GM04503 (cell line): ENCODE results near the gene PTPN3.

Experiments
- DNase-seq: peaks from one replicate; pipeline ENCODE4 v3.0.0-alpha.2; 2012; ENCODE audit warnings: low read depth

The PTPN3 gene

DNA sequence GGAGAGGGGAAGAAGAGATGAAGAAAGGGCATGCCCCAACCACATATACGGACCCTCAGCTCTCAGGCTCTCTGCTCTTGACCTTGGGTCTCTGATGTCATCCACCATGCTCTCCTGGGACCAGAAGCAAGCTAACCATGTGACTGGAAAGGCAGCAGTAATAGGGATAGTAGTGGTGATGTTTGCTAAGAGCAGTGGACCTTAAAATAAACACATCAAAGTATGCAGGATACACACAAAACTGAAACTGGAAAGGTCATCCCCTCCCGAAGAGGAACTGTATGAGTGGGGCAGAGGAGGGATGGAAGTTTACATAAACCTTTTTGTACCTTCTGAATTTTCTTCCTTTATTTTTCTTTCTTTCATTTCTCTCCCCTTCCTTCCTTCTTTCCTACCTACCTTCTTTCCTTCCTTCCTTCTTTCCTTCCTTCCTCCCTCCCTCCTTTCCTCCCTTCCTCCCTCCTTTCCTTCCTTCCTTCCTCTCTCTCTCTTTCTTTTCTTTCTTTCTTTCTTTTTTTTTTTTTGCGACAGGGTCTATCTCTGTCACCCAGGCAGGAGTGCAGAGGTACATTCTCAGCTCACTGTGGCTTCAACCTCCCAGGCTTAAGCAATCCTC lies 8.1 kb upstream of the PTPN3 start:
- no peak for DNase-seq

GRCh38 chr9:109504689-109505088 lies 6.6 kb upstream of the PTPN3 start:
- DNase-seq = no peak

DNA sequence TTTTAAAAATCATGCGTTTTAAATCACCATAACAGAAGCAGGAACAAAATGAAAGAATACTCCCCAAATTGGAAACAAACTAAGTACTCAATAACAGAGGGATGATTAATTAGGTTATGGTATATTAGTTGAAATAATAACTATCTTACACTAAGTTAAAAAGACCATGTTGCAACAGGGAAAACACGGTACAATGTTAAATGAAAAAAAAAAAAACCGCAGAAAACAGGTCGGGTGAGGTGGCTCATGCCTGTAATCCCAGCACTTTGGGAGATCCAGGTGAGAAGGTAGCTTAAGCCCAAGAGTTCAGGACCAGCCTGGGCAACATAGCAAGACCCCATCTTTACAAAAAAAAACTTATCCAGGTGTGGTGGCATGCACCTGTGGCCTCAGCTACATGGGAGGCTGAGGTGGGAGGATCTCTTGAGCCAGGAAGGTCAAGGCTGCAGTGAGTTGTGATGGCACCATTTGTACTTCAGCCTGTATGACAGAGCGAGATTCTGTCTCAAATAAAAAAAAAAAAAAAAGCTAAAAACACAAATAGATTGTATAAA lies 2.4 kb upstream of the PTPN3 start:
- DNase-seq = no peak

DNA sequence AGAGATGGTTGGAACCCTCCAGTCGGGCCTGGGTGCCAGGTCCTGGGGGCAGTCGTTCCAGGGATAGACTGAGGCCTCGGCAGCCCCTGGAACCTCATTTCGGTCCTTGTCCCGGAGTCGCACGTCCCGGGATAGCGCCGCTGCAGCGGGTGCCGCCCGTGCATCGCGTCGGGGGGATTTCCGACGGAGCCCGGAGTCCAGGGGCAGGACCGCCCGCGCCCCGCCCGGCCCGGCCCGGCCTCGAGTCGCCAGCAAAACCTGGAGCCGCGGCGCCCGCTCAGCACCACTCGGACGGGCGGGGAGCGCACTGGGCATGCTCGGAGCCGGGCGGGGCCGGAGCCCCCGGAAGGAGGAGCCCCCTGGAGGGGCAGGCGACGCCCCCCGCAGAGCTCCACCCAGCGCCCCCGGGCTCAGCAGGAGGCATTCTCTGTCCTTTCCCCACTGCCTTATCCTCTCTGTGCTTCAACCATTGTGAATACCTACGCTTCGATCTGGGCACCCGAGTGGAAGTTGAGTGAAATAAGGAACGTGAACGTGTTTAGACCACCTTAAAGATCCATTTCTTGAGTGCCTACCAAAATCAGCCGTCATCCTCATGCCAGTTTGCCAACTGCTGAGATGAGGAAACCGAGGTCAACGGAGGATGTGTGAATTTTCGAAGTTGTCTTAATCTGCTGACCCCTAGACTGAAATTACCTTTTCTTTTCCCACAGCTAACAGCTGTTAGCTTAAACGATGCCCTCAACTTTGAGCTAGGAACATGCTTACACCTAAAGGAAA lies 1.7 kb upstream of the PTPN3 start:
- no peak for DNase-seq

DNA sequence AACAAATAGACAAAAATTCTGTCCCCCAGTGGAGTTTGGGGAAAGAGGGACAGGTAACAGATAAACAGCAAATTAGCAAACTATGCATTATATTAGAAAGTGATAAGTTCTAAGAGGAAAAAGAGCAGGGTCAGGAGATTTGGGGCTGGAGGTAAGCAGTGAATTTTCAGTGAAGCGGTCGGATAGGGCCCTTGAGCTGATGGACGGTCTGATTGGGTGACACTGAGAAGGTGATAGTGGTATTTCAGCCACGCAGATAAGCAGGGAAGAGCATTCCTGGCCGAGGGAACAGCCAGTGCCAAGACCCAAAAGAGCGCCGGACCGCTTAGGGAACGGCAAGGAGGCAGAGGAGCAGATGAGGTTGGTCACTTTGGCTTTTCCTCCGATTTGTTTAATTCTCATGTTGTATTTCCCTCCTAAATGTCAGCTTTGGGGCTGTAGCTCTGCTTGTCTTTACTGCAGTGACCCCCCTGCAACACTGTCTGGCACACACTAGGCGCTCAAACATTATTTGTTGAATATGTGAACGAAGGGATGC lies 1.1 kb upstream of the PTPN3 start:
- no peak for DNase-seq

DNA sequence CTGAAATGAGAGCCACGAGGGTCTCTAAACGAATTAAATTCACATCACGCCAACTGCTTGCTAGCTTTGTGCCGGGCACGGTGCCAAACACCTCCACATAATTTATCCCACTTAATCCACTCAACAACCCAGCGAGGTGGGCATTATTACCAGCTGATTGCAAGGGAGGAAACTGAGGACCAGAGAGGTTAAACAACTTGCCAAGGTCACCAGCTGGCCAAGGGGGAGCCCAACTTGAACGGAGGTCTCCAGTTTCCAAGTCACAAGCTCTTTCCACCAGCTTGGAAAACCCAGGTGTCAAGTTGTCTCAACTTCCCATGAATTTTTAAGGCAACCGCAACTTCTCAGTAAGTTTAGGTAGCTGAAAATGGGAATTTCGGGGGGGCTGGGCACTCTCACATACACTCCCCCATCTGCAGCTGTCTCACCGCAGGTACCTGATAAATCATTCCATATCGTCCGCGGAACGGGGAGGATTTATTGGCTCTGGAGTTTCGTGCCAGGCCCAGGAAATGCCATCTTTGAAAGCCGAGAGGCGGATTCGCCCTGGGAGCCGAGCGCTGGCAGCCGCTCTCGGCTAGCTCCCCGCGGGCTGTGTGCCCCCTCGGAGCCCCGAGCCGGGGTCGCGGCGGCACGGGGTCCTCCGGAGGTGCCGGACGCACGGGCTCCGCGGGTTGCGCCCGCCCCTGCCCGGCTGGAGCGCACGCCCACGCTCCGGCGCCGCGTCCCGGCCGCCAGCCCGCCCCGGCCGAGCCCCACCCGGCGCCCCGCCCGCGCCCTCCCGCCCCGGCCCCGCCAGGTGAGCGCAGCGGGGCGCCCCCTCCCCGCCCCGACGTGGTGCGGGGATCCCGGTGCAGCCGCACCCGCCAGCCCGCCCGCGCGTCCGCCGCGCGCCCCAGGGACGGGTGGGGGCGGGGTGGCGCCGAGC lies 617 bp downstream of the PTPN3 start:
- DNase-seq = no peak

GRCh38 chr9:109496841-109497225 lies 1.3 kb downstream of the PTPN3 start:
- DNase-seq = no peak

DNA sequence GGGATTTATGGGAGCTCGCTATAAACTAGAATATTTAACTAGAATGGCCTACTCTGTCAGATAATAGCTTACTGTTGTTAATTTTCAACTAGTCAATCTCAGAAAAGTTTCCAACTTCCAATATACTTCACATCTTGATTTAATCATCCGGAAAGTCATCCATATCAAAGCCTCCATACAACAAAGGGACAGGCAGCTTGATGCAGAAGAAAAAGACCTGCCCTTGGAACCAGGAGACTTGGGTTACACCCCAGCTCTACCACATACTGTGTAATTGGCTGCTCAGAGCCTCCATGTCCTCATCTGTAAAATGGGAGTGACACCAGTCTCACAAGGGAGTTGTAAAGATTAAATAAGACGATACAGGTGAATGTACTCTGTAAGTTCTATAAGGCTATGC lies 1.9 kb downstream of the PTPN3 start:
- no peak for DNase-seq

- no peak for DNase-seq
Measured at GRCh38 chr9:109493648-109494047, 4.5 kb downstream of the PTPN3 start.

- DNase-seq = no peak
Measured at GRCh38 chr9:109491590-109491989, 6.5 kb downstream of the PTPN3 start.

DNA sequence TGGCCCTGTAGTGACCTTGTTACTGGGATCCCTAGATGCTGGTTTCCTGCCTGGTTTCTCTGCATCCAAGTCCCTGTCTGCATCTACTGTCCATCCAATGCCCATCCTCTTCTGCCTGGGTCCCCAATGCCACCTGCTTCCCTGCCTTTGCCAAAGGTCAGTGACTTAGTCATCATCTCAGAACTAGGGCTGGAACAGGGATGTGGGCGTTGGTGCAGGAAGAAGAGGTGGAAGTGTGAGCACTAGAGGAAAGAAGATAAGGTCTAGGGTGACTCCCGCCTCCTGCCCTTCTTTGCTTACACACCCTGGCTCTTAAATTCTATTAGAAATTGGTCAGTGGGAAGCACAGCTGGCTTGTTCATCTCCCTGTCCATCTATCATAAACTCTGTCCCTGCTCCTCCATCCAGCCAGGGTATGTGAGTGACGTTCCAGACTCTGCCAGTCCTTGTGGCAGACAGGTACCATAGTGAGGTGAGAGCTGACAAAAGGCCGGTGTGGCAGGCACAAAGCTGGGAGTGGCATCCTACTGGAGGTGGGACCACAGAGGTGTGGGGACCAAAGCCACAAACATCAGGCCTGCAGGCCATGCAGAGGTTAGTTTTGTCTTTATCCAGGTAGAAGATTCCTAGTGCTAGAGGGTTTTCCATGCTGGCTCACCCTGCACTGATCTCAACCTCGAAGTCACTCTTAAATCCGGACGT lies 9.2 kb downstream of the PTPN3 start:
- no peak for DNase-seq

- no peak for DNase-seq
Measured at GRCh38 chr9:109488351-109488750, 9.8 kb downstream of the PTPN3 start.

DNA sequence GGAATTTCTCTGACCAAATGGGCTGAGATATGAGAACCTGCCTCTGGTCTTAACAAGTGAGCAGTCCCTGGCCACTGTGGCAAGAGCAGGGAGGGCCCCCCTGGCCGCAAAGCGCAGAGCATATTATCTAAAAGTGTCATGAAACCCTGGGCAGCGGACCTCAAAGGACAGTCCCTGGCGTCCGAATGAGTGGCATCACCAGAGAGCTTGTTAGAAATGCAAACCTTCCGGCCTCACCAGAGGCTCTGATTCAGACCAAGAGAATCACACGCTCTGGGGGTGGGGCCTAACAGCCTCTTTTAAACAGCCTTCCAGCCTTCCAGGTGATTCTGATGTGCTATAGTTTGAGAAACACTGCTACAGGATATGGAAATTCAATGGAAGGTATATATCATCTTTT lies 10.9 kb downstream of the PTPN3 start:
- DNase-seq = no peak

DNA sequence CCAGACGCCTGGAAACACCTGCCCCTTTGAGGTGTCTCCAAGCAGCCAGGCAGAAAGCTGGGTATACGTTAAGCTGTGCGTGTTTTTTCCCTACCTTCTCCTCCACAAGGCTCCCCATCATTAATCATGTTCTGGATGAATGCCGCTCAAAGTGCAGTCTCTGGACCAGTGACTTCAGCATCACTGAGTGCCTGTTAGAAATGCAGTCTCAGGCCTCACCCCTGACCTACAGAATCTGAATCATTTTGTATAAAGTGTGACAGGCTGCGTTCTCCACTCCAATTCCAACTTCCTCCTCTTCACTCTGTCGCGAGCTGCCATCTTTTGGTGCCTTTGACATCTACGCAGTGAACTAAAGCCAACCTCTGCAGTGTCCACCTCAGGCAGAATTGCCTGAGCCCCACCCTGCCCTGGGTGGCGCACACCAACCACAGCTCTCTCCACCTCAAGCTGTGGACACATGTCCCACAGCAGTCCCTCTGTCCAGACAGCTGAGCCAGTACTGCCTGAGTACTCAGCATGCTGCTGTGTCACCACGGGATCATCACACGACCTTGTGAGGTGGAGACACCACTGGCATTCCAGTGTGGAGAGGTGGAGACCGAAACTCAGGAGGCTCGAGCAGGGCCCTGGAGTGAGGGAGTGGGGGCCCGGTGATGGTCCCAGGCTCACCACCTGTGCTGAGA lies 14.2 kb downstream of the PTPN3 start:
- no peak for DNase-seq

- DNase-seq = no peak
Measured at GRCh38 chr9:109482391-109482916, 15.7 kb downstream of the PTPN3 start.

GRCh38 chr9:109481856-109482255 lies 16.3 kb downstream of the PTPN3 start:
- DNase-seq = no peak

GRCh38 chr9:109479822-109480221 lies 18.3 kb downstream of the PTPN3 start:
- DNase-seq = no peak

DNA sequence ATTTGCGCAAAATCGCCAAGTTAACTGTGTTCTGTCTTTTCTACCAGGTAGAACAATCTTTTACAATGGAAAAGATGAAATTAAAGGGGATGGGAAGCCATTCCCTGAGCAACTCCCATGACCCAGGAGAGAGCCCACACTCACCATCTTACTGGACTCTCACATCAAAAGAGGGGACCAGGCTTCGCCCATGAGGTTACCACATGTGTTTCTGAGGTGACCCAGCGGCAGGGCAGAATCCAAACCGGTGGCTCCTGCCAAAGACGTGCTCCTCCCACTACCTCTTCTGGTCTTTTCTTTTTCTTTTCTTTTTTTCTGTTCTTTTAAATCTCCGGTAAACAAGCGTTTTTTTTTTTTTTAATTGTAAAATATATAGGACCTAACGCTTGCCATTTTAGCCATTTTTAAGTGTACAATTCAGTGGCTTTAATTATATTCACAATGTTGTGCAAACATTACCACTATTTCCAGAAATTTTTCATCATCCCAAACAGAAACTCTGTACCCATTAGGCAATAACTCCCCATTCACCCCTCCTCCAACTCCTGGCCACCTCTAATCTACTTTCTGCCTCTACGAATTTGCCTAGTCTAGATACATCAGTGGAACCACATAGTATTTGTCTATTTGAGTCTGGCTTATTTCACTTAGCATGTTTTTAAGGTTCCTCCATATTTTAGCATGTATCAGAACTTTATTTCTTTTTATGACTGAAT lies 19.3 kb downstream of the PTPN3 start:
- no peak for DNase-seq

- no peak for DNase-seq
Measured at GRCh38 chr9:109478051-109478563, 20.0 kb downstream of the PTPN3 start.
